Fibroblast of lung (primary cell): ENCODE measurements around the gene CD320.

Source experiments
- CTCF ChIP-seq, 2 donors: IDR thresholded peaks in 1 of 2; conservative IDR thresholded peaks in 1 of 2; 1 replicate in 1 of 2; 2 replicates in 1 of 2; pipeline ENCODE4 v1.5.1; 2011 to 2012; ENCODE audit warnings: low read length in 2 of 2, control low read depth in 1 of 2, inconsistent platforms in 1 of 2, low read depth in 1 of 2, mild to moderate bottlenecking in 1 of 2
- EZH2 ChIP-seq: IDR thresholded peaks from 2 replicates; pipeline ENCODE4 v1.5.1; 2012; ENCODE audit warnings: low read length, control low read depth, mild to moderate bottlenecking; ENCODE audit errors: missing control alignments

- TF ChIP-seq CTCF (conservative IDR thresholded peaks at IDR 0.05 in 1 of 2, IDR thresholded peaks at IDR 0.05 in 1 of 2; ENCODE audit: low read depth in 1 of 2, low read length in 2 of 2) (no peak), EZH2 (no peak)
Measured at GRCh38 chr19:8307400-8307964, 676 bp downstream of the CD320 start.
